GM19239 (cell line): ENCODE results near the gene EFR3B.
A peak's percentile ranks its signal among the peaks of the same experiment; 100 is the strongest.

ENCODE experiments used
- DNase-seq: peaks from one replicate; pipeline ENCODE4 v3.0.0; 2011; ENCODE audit warnings: low spot score; ENCODE audit not compliant: insufficient read length
- FAIRE-seq: peaks from 2 replicates; lab custom pipeline; 2011; peaks lifted over from hg19 to GRCh38; lab: Jason Lieb, UNC

Gene EFR3B

GRCh38 chr2:25173719-25174118, 131.8 kb downstream of the EFR3B start:
- no peak for FAIRE-seq
- DNase-seq, result no peak

DNA sequence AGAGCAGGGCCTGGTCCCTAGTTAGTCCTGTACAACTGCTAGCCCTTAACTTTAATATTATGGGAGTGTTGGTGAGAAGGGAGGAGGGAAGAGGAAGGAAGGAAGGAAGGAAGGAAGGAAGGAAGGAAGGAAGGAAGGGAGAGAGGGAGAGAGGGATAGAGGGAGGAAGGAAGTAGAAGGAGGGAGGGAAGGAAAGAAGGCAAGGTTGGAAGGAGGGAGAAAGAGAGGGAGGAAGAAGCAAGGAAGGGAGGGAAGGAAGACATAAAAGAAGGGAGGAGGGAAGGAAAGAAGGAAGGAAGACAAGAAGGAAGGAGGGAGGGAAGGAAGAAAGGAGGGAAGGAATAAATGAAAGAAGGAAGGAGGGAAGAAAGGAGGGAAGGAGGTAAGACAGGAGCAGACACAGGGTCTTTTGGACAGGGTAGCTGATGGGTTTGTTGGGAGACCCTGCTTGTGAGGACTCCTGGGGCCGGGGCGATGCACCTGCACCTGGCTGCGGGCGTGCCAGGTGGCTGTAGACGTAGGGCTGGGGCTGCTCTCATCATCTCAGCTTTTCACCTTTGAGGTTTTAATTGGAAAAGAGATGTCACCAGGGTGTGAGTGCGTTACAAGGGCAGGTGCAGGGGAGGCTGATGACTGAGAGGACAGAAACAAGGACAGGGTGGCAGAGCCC, 132.5 kb downstream of the EFR3B start:
- DNase-seq (no peak), FAIRE-seq (no peak)

GRCh38 chr2:25176138-25176537, 134.3 kb downstream of the EFR3B start:
- FAIRE-seq (no peak), DNase-seq (no peak)

- FAIRE-seq, result no peak
- DNase-seq, result no peak
Measured at GRCh38 chr2:25176541-25177181, 134.8 kb downstream of the EFR3B start.

DNA sequence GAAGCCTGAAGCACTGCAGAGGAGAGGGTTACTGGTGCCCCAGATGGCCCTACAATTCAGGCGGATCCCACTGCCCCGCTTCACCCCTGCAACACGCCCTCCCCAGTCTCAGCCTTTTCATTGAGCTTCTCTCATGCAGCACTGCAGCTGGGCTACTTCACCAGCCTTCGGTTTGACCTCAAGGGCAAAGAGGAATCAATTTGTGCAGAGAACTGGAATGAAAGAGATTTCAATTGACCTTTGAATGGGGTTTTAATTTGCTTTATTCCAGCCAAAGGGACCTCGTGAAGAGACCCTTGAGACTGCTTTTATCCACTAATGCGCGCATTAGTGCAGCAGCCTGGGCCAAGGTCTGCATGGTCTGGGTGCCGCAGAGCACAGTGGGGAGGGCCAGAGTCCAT, 135.3 kb downstream of the EFR3B start:
- DNase-seq, result no peak

DNA sequence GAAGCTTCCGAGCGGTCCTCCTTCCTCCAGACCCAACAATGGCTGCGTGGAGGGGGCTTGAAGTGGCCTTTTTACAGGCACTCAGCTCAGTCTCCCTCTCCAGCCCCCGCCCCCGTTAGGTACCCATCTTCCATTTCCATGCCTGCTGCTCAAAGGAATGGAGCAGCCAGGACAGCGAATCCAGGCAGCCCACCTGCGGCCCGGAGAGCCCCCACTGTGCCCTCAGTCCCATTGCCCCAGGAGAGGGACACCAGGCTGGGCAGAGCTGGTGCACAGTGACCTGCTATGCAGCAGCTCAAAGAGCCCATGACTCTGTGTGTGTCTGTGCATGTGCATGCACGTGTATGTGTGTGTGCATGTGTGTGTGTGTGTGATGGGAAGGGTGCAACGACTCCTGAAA, 137.1 kb downstream of the EFR3B start:
- FAIRE-seq (no peak), DNase-seq (no peak)

More for the DNA sequence above, 135.3 kb downstream of the EFR3B start:
- no peak for FAIRE-seq

- FAIRE-seq, result no peak
- DNase-seq, result no peak
Measured at GRCh38 chr2:25184254-25184653, 142.4 kb downstream of the EFR3B start.

DNA sequence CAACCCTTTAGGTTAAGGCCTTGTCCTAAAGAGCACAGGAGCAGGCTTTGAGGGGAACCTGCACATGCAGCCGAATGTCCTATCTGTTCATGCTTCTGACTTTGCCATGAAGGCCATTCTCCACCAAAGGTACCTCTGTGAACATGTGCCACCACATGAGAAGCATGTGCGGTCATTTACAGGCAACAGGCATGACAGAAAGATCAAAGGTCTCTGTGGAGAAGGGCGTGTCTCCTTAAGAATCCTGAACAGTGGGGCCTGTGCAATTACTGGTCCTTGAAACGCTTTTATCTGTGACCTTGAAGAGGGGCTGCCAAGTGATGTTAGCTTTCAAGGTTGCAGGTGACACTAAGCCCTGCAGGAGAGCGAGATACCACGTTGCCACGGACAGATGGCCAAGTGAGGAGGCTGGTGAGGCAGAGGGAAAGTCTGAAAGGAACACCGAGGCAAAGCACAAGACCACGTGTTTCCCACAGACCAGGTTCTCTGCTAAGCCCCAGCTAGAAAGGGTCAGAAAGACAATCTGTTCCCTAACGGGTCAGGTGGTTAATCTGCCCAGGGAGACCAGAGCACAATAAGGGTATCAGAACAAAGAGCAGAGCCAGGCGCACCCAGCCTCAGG, 146.0 kb downstream of the EFR3B start:
- DNase-seq (no peak), FAIRE-seq (no peak)

DNA sequence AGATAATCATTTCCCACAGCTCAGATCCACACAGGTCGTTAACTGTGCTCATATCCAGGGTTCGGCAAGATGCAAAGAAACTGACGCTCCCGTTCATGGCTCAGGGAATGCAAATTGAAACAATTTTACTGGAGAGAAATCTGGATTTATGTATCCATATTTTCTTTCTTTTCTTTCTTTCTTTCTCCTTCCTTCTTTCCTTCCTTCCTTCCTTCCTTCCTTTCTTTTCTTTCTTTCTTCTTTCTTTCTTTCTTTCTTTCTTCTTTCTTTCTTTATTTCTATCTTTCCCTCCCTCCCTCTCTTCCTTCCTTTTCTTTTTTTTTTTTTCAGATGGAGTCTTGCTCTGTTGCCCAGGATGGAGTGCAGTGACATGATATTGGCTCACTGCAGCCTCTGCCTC, 146.5 kb downstream of the EFR3B start:
- no peak for FAIRE-seq
- no peak for DNase-seq

GRCh38 chr2:25190536-25190935, 148.7 kb downstream of the EFR3B start:
- FAIRE-seq (no peak), DNase-seq (no peak)

DNA sequence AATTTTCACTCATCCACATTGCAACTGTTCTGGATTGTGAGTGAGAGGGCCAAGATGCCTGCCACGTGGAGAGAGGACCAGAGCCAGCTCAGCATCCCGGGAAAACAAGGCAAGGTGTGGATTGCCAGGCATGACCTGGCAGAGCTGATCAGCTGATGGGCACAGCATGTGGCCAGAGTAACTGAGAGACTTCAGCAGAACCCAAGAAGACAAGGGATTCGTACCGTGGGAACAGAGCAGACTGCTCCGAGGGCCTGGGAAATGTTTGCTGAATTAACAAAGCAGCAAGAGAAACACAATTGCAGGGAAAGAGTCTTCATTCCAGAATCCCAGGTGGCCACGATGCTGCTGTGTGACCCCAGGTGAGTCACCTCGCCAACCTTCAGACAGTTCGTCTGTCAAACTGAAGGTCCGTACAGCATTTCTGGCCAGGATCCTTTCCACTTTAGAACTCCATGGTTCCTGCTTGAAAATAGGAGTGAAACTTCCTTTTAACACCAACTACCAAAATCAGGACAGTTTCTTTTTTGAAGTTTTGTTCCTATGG, 152.8 kb downstream of the EFR3B start:
- FAIRE-seq, result no peak
- no peak for DNase-seq

DNA sequence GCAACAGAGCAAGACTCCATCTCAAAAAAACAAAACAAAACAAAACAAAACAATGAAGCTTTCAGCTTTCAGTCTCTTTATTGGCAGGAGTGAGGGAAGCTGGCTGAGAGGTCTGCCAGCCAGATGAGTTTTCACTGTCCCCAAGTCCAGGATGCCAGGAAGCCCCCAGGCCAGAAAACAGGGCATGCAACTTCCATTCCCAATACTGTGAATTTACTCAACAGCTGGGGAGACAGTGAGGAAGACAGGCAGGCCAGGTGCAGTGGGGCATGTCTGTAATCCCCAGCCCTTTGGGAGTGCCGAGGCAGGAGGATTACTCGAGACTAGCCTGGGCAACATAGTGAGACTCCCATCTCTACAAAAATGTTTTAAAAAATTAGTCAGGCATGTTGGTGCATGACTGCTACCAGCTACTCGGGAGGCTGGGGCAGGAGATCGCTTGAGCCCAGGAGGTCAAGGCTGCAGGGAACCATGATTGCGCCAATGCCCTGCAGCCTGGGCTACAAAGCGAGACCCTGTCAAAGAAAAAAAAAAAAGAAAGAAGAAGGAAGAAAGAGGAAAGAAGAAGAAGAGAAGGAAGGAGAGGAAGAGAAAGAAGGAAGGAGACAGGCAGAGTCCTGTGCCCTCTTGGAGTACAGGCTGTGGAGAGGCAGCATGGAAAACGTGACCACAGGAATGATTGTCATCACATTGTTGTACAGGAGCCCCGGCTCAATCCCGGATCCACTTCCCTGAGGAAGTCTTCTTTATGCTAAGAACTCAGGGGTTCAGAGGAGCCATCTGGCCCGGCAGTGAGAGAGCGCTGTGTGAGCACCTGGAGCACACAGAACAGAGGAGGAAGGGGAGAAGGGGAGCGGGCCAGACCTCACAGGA, 155.7 kb downstream of the EFR3B start:
- no peak for DNase-seq
- no peak for FAIRE-seq

- FAIRE-seq (no peak), DNase-seq (no peak)
Measured at GRCh38 chr2:25198209-25198525, 156.3 kb downstream of the EFR3B start.

- DNase-seq (no peak), FAIRE-seq (no peak)
Measured at GRCh38 chr2:25198576-25198975, 156.7 kb downstream of the EFR3B start.

GRCh38 chr2:25201265-25201664, 159.4 kb downstream of the EFR3B start:
- DNase-seq (no peak), FAIRE-seq (no peak)

DNA sequence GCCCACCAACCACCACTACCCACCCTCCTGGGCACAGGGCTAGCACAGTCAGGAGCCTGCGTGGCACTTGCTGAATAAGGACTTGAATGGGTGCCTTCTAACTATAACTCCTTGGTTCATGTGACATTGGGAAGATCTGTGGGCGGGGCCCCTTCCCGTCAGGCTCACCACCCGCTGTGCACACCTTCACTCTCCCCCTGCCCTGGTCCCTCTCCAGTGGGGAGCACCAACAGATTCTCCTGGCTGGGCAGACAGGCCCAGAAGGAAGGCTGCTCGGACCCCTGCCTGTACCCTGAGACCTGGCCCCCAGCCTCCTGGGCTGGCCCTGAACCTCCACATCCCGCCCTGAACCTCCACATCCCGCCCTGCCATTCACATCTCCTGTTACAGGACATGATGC, 159.9 kb downstream of the EFR3B start:
- FAIRE-seq, result no peak
- DNase-seq, result no peak

DNA sequence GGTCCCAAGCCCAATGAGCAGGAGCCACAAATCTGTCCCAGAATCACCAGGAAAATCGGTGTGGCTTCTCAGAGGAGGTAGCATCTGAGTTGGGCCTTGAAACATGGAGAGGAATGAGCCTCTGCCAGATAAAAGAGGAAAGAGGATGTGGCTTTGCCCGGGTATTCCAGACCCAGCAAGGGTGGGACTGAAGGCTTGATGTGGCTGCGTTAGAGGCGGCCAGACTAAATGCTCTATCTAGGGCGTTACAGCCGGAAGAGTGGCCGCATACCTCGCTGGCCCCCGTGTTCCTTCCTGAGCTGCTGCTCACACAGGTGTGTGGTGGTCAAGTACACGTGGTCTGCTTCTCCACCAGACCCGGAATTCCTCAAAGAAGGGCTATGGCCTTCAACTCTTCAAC, 160.4 kb downstream of the EFR3B start:
- FAIRE-seq (no peak), DNase-seq (no peak)

DNA sequence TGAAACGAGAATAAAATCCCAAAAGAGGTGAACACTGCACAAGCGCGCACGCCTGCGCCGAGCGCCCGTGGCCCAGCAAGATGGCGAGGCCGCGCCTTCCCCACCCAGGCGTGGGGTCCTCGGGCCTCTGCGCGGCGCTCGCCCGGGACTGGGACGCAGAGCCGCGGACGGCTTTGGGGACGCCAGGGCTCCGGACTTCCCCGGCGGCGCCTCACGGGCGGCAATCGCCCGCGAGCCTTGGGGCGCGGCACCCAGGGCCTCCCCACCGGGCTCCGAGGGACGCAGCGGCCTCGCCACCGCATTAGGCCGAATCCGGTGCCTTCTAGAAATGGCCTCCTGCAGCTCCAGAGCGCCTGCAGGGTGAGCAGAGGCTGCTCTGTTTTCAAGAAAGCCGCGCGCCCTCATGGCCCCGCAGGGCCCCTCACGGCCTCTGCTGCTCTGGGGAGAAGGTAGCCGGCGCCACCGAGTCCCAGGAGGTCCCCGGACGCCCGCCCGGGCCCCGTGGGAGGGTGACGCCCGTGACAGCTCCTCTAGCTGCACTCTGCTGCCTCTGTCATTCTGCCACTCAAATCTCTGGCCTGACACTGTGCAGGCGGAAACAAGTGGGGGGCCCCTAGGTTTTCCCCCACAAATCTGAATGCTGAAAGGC, 162.4 kb downstream of the EFR3B start:
- no peak for FAIRE-seq
- peak; percentile 44 for DNase-seq

DNA sequence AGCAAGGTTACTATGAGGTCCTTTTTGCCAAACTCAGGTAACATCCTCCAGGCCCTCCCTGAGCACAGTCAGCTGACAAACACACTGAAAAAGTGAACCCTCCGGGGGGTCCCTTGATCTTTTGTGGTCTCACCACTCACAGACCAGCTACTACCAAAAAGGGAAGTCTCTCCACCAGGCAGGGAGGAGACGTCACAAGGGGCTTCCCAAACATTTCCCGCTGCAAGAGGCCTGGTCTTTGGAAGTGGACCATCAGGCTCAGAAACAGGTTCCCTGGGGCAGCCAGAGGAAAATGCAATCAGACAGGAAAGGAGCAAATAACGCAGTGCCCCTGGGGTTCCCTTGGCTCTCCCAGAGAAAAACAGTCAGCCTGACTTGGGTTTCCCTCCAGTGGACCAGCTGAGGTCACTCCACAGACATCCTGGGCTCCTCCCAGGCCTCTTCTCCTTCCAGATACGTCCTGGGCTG, 165.2 kb downstream of the EFR3B start:
- no peak for FAIRE-seq
- no peak for DNase-seq
